ENCODE measurements around the gene ZNF239.
A peak's percentile ranks its signal among the peaks of the same experiment; 100 is the strongest.
"Not testable (repeated sequence)": the region's sequence is repeated elsewhere in the genome, so short reads cannot be mapped to it uniquely, and the experiment has no call there.

ZNF239 gene

DNA sequence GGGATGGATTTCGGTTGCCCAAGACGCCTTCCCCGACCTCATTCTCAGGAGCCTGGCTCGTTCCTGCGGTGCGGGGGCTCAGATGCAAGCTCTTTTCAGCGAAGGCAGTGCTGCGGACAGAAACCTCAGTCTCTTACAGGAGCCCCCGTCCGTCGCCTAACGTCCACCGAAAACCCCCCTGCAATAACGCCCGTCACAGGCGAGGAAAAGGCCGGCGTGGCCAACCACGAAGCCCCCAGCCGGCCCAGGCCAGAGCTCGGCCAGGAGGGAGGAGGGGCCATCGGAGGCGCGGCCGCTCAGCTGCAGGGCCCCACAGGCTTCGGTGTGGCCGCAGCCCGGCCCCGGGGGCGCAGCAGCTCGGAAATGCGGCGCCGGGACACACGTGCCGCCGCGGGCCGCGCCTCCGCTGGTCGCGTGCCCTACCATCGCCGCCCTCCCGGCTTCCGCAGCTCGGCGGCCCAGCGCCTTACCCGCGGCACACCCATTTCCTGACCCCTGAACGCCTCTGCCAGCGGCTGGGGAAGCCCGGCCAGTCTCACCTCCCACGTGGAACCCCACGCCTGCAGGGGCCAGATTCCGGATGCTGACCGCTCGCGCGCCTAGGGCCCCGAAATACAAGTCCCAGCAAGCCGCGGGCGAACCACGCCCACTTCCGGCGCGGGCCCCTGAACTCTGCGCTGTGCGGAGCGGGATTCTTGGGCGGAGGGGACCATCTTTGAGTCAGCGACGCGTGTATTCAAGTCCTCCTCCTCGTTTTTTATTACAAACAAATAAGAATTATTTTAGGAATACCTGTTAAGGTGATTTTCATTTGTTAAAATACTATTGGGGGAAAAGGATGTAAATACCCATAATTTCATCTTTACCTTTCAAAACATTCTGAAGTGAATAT is at the start of gene ZNF239:
Gene ZNF239 (minus strand): TSS at position 616 of the 892 bp plus-strand sequence. CDS start 16,537 bp downstream, outside the sequence.
- DNase-seq = peak; percentile 24 to 43

- no peak for DNase-seq
Observed at GRCh38 chr10:43623351-43623750, 48.9 kb upstream of the ZNF239 start.

- no peak for DNase-seq
Observed at GRCh38 chr10:43622038-43622437, 47.6 kb upstream of the ZNF239 start.

GRCh38 chr10:43619368-43619767 is 45.0 kb upstream of the ZNF239 start:
- DNase-seq = no peak

- no peak for DNase-seq
Observed at GRCh38 chr10:43616697-43617370, 42.4 kb upstream of the ZNF239 start.

DNA sequence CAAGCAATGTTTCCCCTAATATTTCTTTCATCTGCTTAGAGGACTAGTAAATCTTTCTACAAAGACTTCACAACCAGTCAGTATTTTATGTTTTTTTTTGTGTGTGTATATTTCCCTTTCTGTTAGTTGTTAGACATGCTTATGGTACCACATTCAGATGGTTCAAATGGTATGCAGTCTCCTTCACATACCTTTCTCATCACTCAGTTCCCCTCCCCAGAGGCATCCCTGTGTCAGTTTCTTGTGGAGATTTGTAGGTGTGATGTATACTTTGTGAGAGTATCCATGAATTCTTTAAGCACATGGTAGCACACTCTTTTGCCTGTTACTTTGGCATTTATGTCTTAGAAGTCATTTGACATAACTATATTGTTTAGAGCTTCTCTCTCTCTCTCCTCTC is 36.2 kb upstream of the ZNF239 start:
- no peak for DNase-seq

- DNase-seq = no peak
Observed at GRCh38 chr10:43607199-43607573, 32.8 kb upstream of the ZNF239 start.

GRCh38 chr10:43606323-43607198 is 32.1 kb upstream of the ZNF239 start, which contains the start of gene ZNF485:
Gene ZNF485, plus strand, starts transcription at chr10:43606438. Its CDS starts 613 bp downstream, at chr10:43607051.
- DNase-seq = peak; percentile 0 to 17

DNA sequence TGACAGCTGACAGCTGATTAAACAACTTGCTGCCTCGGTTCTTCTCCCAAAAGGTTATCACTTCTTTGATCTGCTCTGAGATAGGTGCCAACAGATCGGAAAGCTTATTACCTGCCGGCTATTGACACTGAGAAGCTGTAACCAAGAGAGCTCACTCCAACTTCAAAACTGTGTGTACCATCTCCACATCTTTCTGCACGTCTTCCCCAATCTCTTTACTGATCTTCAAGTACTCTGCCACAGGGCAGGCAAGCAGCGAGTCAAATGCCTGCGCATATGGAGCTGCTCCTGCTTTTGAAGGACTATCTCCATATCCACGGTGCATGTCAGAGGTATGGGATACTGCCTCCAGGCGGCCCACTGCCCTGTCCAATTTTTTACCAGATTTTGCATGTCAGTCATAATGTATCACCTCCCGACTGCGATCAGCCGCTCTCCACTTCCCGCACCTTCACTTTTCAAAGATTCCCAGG is 31.5 kb upstream of the ZNF239 start:
- no peak for DNase-seq

DNA sequence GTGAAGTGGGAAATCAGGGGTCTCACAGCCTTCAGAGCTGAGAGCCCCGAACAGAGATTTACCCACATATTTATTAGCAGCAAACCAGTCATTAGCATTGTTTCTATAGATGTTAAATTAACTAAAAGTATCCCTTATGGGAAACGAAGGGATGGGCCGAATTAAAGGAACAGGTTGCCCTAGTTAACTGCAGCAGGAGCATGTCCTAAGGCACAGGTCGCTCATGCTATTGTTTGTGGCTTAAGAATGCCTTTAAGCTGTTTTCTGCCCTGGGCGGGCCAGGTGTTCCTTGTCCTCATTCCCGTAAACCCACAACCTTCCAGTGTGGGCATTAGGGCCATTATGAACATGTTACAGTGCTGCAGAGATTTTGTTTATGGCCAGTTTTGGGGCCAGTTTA is 27.2 kb upstream of the ZNF239 start:
- DNase-seq = not testable (repeated sequence)

DNA sequence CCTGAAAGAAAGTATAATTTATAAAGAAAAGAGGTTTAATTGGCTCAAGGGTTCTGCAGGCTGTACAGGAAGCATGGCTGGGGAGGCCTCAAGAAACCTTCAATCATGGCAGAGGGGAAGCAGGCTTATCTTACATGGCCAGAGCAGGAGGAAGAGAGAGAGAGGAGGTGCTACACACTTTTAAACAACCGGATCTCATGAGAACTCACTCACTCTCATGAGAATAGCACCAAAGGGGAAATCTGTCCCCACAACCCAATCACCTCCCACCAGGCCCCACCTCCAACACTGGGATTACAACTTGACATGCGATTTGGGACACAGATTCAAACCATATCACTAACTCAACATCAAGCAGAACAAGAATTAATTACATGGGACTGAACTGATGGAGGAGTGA is 24.9 kb upstream of the ZNF239 start:
- no peak for DNase-seq

DNA sequence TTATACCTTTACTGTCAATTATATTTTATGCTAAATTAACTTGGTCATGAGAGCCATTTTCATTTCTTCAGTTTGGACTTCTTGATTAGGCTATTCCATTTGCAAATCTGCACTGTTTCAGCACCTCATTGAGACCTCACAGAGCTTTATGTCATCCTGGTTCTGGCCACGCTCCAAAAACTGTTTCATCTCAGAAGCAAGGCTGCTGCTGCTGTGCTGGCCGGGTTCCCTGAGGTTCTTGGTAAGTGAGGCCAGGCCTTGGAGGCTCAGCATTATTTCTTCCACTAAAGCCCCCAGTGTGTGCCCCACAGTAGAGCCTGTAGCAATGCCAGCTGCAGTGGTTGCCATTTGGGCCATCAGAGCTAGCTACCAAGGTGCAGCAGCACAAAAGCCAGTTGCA is 24.0 kb upstream of the ZNF239 start:
- DNase-seq = no peak

DNA sequence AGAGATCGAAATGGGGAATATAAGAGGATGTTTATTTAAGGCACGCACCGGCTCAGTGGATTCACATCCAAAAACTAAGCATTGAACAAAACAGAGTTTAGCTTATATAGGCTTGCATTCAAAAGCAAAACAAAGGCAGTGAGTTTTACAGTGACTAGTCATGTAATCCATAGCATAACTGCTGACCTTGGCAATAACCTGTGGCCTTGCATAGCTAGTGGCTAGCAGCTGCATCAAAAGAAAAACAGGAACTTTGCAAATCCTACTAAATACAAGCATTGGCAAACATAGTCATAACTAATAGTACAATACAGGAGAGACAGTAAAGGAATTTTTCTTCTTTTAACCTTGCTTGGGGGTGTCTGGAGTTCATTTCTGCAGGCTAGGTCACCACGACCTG is 22.1 kb upstream of the ZNF239 start:
- no peak for DNase-seq

DNA sequence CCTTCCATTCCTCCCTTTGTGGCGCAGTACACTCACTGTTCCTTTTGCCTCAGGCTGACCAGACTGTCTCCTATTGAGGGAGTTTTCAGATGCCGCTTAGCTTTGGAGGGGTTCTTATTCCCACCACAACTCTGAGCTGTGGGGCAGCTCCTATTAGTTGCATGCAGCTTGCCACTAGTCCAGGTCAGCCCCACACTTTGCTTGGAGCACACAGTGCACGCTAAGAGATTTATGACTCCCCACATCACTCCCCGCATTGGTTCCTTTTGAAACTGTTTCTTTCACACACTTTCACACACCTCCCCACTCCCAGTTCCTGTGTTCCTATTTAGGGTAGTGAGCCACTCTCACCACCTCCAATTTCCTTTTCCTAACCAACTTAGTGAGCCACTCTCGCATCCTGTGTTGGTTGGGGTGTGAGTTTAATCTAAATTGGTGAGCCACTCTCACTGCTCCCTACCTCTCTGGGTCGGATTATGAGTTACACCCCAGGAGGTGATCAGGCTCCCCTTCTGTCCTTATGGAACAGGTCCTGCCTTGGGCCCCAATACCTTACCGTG is 21.4 kb upstream of the ZNF239 start:
- DNase-seq = no peak

GRCh38 chr10:43594944-43595589 is 20.7 kb upstream of the ZNF239 start:
- no peak for DNase-seq

DNA sequence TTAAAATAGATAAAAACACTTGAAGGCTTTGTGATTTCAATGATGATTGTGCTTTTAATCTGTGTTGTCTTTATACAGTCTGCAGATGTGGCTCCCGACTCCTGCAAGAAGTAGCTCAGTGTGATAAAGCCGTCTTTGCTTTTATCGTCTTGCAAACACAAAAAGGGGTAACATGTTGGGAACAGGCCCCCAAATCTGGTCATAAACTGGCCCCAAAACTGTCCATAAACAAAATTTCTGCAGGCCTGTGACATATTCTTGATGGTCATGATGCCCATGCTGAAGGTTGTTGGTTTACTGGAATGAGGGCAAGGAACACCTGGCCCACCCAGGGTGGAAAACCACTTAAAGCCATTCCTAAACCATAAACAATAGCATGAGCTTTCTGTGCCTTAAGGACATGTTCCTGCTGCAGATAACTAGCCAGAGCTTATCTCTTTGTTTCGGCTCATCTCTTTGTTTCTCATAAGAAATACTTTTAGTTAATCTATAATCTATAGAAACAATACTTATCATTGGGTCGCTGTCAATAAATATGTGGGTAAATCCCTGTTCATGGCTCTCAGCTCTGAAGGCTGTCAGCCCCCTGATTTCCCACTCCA is 17.0 kb upstream of the ZNF239 start:
- no peak for DNase-seq

DNA sequence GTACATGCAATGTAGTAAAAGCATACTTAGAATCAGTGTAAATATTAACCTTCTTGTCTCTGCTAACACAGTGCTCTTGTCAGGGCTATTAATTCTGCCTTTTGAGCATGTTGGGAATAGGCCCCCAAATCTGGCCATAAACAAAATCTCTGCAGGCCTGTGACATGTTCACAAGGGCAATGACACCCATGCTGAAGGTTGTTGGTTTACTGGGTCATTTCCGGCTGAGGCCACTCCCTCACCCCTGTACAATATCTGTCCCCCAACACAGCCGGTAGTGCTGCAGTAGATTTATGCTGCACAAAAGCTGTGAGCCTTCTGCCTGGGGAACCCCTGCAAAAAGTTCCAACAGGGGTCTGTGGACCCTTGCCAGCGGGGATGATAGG is 12.3 kb upstream of the ZNF239 start:
- DNase-seq = not testable (repeated sequence)

DNA sequence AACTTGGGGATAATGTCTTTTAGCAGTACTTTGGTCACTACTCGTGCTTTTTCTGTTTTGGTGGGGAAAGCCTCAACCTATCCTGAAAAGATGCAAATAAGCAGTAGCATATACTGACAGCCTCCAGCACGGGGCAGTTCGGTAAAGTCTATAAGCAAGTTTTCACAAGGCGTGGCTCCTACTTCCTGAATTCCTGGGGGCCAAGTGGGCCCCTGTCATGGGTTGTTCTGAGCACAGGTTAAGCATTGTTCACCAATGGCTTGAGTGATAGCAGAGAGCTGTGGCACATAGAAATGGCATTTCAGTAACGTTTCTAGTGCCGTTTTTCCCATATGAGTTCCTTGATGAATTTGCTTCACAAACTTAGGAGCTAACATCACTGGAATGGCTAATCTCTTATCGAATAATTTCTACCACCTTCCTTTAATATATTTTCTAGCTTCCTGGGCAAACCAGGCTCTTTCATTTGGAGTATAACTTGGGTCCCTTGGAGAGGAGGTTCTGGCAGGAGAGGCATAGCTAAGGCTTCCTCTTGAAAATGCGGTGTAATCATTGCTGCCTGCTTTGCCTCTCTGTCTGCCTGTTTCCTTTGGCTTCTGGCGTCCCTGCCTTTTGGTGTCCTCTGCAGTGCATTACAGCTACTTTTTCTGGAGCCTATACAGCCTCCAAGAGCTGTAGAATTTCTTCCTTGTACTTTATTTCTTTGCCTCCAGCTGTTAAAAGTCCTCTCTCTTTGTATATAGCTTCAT is 11.7 kb upstream of the ZNF239 start:
- DNase-seq = no peak

DNA sequence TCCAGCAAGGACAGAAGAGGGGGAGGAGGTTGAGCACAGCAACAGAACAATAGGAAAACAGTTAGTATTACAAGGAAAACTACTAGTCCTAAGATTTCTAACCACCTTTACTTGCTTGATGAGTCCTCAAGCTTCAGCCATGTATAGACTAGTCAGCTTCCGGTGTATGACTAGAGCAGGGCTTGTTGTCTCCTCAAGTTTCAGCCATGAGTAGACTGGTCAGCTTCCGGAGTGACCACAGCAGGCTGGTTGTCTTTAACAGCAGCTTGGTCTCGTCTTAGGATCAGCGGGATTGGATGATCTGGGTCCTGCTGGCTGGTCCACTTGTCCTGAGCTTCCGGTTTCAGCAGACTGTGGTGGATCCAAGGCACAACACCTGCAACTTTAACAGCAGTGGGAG is 10.6 kb upstream of the ZNF239 start:
- DNase-seq = no peak

- DNase-seq = no peak
Observed at GRCh38 chr10:43584051-43584450, 9.6 kb upstream of the ZNF239 start.

- no peak for DNase-seq
Observed at GRCh38 chr10:43576580-43576979, 2.2 kb upstream of the ZNF239 start.
